IMR-90 (cell line): Measurements from ENCODE around the gene AP4B1. TPM values are rescaled to one million over a fixed set of nuclear protein-coding genes. Genes with fewer than 3 reads are reported as not detected.

Experiments
- ATAC-seq: fragments of 200-7000 bp; cut with Tn5 transposase; 2 replicates; pipeline ENCODE4 v1.9.1; 2020; ENCODE audit warnings: low read depth, mild to moderate bottlenecking, moderate library complexity
- BruUV-seq: library from RNA; stranded (reverse); fragments of 400-500 nt; replicated peaks from 2 replicates; lab custom pipeline; 2021; lab: Mats Ljungman, UMichigan
- CTCF ChIA-PET: fragments of 300-600 bp; formaldehyde crosslinking; extraction: SDS; loops from one replicate; lab custom pipeline; 2021; ENCODE audit warnings: antibody characterized with exemption; lab: Yijun Ruan, JAX
- POLR2A ChIA-PET: fragments of 300-600 bp; sonication (Branson Sonifier 250); formaldehyde crosslinking; loops from one replicate; lab custom pipeline; 2022; ENCODE audit warnings: antibody characterized with exemption; ENCODE audit not compliant: unreplicated experiment; lab: Charles Lee
- DNase-seq: peaks from one replicate; pipeline ENCODE4 v3.0.0; 2013
- H2AFZ ChIP-seq: replicated peaks from 2 replicates; pipeline ENCODE3; 2013; ENCODE audit warnings: low read length, mild to moderate bottlenecking; ENCODE audit not compliant: poor library complexity
- H2AK5ac ChIP-seq: 2 replicates; pipeline ENCODE4 v1.6.1; 2013; ENCODE audit warnings: low read depth, low read length, inconsistent platforms
- H2AK9ac ChIP-seq: replicated peaks from 2 replicates; pipeline ENCODE3; 2013; ENCODE audit warnings: mild to moderate bottlenecking, low read depth, low read length, moderate library complexity; ENCODE audit not compliant: poor library complexity
- H2BK120ac ChIP-seq: 2 replicates; pipeline ENCODE4 v1.6.1; 2013; ENCODE audit warnings: low read depth, low read length, inconsistent platforms
- H2BK15ac ChIP-seq: 3 replicates; pipeline ENCODE4 v1.6.1; 2013; ENCODE audit warnings: low read depth, low read length, inconsistent platforms
- H2BK20ac ChIP-seq: 2 replicates; pipeline ENCODE4 v1.6.1; 2013; ENCODE audit warnings: low read depth, mild to moderate bottlenecking, inconsistent platforms, low read length, moderate library complexity
- H2BK5ac ChIP-seq: 2 replicates; pipeline ENCODE4 v1.6.1; 2013; ENCODE audit warnings: mild to moderate bottlenecking, low read depth, low read length, inconsistent platforms; ENCODE audit not compliant: poor library complexity, severe bottlenecking
- H3K14ac ChIP-seq: replicated peaks from 2 replicates; pipeline ENCODE4 v1.6.1; 2013; ENCODE audit warnings: low read depth, low read length, inconsistent platforms
- H3K18ac ChIP-seq: 2 replicates; pipeline ENCODE4 v1.6.1; 2013; ENCODE audit warnings: low read depth, low read length, control low read depth
- H3K23ac ChIP-seq: 2 replicates; pipeline ENCODE4 v1.6.1; 2013; ENCODE audit warnings: low read depth, low read length, inconsistent platforms
- H3K27ac ChIP-seq: 2 replicates; pipeline ENCODE4 v1.5.1; 2013; ENCODE audit warnings: mild to moderate bottlenecking, control low read depth, low read length; ENCODE audit not compliant: insufficient read depth
- H3K27me3 ChIP-seq: 2 replicates; pipeline ENCODE4 v1.6.1; 2013; ENCODE audit warnings: low read length; ENCODE audit not compliant: control insufficient read depth, insufficient read depth
- H3K36me3 ChIP-seq: 2 replicates; pipeline ENCODE4 v1.6.1; 2013; ENCODE audit warnings: low read length, mixed read lengths; ENCODE audit not compliant: control insufficient read depth, insufficient read depth
- H3K4ac ChIP-seq: 2 replicates; pipeline ENCODE4 v1.6.1; 2013; ENCODE audit warnings: low read depth, low read length, inconsistent platforms
- H3K4me1 ChIP-seq: 2 replicates; pipeline ENCODE4 v1.6.1; 2013; ENCODE audit warnings: low read length, mixed read lengths; ENCODE audit not compliant: control insufficient read depth, insufficient read depth
- H3K4me2 ChIP-seq: 2 replicates; pipeline ENCODE4 v1.6.1; 2013; ENCODE audit warnings: low read depth, mild to moderate bottlenecking, control low read depth, low read length, moderate library complexity
- H3K4me3 ChIP-seq: 2 replicates; pipeline ENCODE4 v1.5.1; 2013; ENCODE audit warnings: low read depth, mild to moderate bottlenecking, control low read depth, low read length, moderate library complexity; ENCODE audit not compliant: insufficient read depth
- H3K56ac ChIP-seq: 2 replicates; pipeline ENCODE4 v1.6.1; 2013; ENCODE audit warnings: low read length, inconsistent platforms; ENCODE audit not compliant: insufficient read depth; ENCODE audit errors: extremely low read depth
- H3K79me1 ChIP-seq, 2 experiments: 2 replicates each; pipeline ENCODE4 v1.6.1; 2013; ENCODE audit warnings: low read length in 2 of 2, inconsistent platforms in 1 of 2, low read depth in 1 of 2
- H3K9ac ChIP-seq: 2 replicates; pipeline ENCODE4 v1.6.1; 2013; ENCODE audit warnings: low read depth, low read length, control low read depth
- H3K9me1 ChIP-seq: 2 replicates; pipeline ENCODE4 v1.6.1; 2013; ENCODE audit warnings: low read length, inconsistent platforms; ENCODE audit not compliant: insufficient read depth
- H3K9me3 ChIP-seq: 2 replicates; pipeline ENCODE4 v1.6.1; 2013; ENCODE audit warnings: low read length; ENCODE audit not compliant: control insufficient read depth, insufficient read depth
- H4K20me1 ChIP-seq: 2 replicates; pipeline ENCODE4 v1.6.1; 2013; ENCODE audit warnings: low read length, inconsistent platforms; ENCODE audit not compliant: insufficient read depth
- H4K5ac ChIP-seq: 2 replicates; pipeline ENCODE4 v1.6.1; 2013; ENCODE audit warnings: mild to moderate bottlenecking, low read depth, low read length, control low read depth
- H4K8ac ChIP-seq, 2 experiments: 2 replicates each; pipeline ENCODE4 v1.6.1; 2013; ENCODE audit warnings: low read depth in 2 of 2, low read length in 2 of 2, control low read depth in 1 of 2, inconsistent platforms in 1 of 2
- H4K91ac ChIP-seq: 2 replicates; pipeline ENCODE4 v1.6.1; 2013; ENCODE audit warnings: low read depth, low read length, inconsistent platforms; ENCODE audit not compliant: insufficient read depth
- BHLHE40 ChIP-seq: fragments of 150-350 bp; IDR thresholded peaks from 2 replicates; pipeline ENCODE4 v1.6.1; 2016; ENCODE audit warnings: mild to moderate bottlenecking, low read depth, low read length
- CEBPB ChIP-seq: IDR thresholded peaks from 2 replicates; pipeline ENCODE4 v1.6.1; 2012; ENCODE audit warnings: low read depth, low read length, improper control_type of control experiment
- CHD1 ChIP-seq: IDR thresholded peaks from 2 replicates; pipeline ENCODE4 v1.6.1; 2012; ENCODE audit warnings: low read depth, low read length, improper control_type of control experiment
- FOS ChIP-seq: fragments of 150-350 bp; IDR thresholded peaks from 2 replicates; pipeline ENCODE4 v1.6.1; 2016; ENCODE audit warnings: low read depth, low read length
- MAFK ChIP-seq: IDR thresholded peaks from 2 replicates; pipeline ENCODE4 v1.6.1; 2012; ENCODE audit warnings: low read depth, low read length, improper control_type of control experiment
- NFE2L2 ChIP-seq: fragments of 150-350 bp; IDR thresholded peaks from 2 replicates; pipeline ENCODE4 v1.6.1; 2016; ENCODE audit warnings: low read depth, mild to moderate bottlenecking, low read length
- POLR2A ChIP-seq: IDR thresholded peaks from 2 replicates; pipeline ENCODE4 v1.6.1; 2012; ENCODE audit warnings: mild to moderate bottlenecking, low read depth, low read length
- RAD21 ChIP-seq: IDR thresholded peaks from 2 replicates; pipeline ENCODE4 v1.6.1; 2012; ENCODE audit warnings: low read length, improper control_type of control experiment
- RCOR1 ChIP-seq: IDR thresholded peaks from 2 replicates; pipeline ENCODE4 v1.6.1; 2012; ENCODE audit warnings: mild to moderate bottlenecking, low read length, improper control_type of control experiment; ENCODE audit not compliant: insufficient replicate concordance
- RFX5 ChIP-seq: IDR thresholded peaks from 2 replicates; pipeline ENCODE4 v1.8.0; 2012; ENCODE audit warnings: low read depth, mild to moderate bottlenecking, low read length, moderate library complexity
- WGBS, 2 experiments: methylation state at CpG; one replicate each; pipeline versions ENCODE4 v1.1.5 to v1.1.7; 2013; ENCODE audit warnings: missing lambda C conversion rate in 2 of 2; ENCODE audit not compliant: insufficient read length in 1 of 2; ENCODE audit errors: extremely low coverage in 2 of 2; 5-methylcytosine and 5-hydroxymethylcytosine counted together
- dilution Hi-C: fragments of 300-500 bp; cut with HindIII; formaldehyde crosslinking; loops from one replicate; pipeline ENCODE4 v1.14.3; 2018; ENCODE audit warnings: low sequenced_read_pairs; ENCODE audit not compliant: unreplicated experiment
- in situ Hi-C: fragments of 300-500 bp; cut with MboI; formaldehyde crosslinking; loops from 3 replicates; pipeline ENCODE4 v1.14.3; 2019; ENCODE audit warnings: low sequenced_read_pairs, inconsistent platforms, mixed read lengths
- intact Hi-C: fragments of 100-400 bp; cut with micrococcal nuclease; formaldehyde crosslinking; loops from 2 replicates; pipeline ENCODE4 v1.10.0; 2022
- polyA plus RNA-seq, 3 experiments: library from polyadenylated mRNA; depleted of rRNA; stranded (reverse); fragments of >200 nt; gene quantifications; 2 replicates each; pipeline ENCODE4 v1.2.3, GENCODE V29; 2012; ENCODE audit warnings: low replicate concordance in 1 of 3
- total RNA-seq: library from RNA; depleted of rRNA; stranded (reverse); fragments of >200 nt; gene quantifications from 2 replicates; pipeline ENCODE4 v1.2.3, GENCODE V29; 2012
- TF ChIP-seq, protein P1 (sequence below): fragments of 150-350 bp; IDR thresholded peaks from 2 replicates; pipeline ENCODE4 v1.6.1; 2016; ENCODE audit warnings: low read depth, mild to moderate bottlenecking, low read length, moderate library complexity, borderline replicate concordance
- TF ChIP-seq, protein P2 (sequence below): fragments of 150-350 bp; IDR thresholded peaks from 2 replicates; pipeline ENCODE4 v1.6.1; 2017; ENCODE audit warnings: mild to moderate bottlenecking, antibody characterized with exemption, low read length, low read depth

AP4B1 gene
- total and polyA plus RNA-seq, 2 of the 4 experiments (the other 2 are of a cell fraction), result 15.6 to 18.1 TPM

DNA sequence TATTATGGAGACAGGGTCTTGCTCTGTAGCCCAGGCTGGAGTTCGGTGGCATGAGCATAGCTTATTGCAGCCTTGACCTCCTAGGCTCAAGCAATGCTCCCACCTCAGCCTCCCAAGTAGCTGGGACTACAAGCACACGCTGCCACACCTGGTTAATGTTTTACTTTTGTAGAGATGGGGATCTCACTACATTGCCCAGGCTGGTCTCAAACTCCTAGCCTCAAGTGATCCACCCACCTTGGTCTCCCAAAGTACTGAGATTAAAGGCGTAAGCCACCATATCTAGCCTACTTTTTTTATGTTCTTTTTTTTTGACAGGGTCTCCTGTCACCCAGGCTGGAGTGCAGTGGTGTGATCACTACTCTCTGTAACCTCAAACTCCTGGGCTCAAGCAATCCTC lies 11.3 kb downstream of the AP4B1 start:
- Histone ChIP-seq H3K4me3 (no peak overlapping the region), H2BK5ac (no peak overlapping the region), H2BK15ac (no peak overlapping the region), H2AFZ (no peak overlapping the region), H3K4me2 (no peak overlapping the region), H4K5ac (no peak overlapping the region), H3K9ac (no peak overlapping the region), H3K56ac (no peak overlapping the region), H3K27me3 (no peaks in the 10 kb centered on the region), H4K20me1 (no peaks in the 10 kb centered on the region), H2BK20ac (no peak overlapping the region), H2BK120ac (no peak overlapping the region), H3K4ac (no peak overlapping the region), H2AK9ac (no peak overlapping the region), H3K36me3 (peaks cover 11% of the 10 kb centered on the region), H2AK5ac (no peak overlapping the region), H3K9me1 (no peaks in the 10 kb centered on the region), H3K9me3 (no peaks in the 10 kb centered on the region), H3K23ac (no peak overlapping the region), H3K4me1 (no peaks in the 10 kb centered on the region), H3K14ac (no peak overlapping the region), H4K91ac (no peak overlapping the region), H3K27ac (no peak overlapping the region), H3K18ac (no peak overlapping the region), H4K8ac (no peak overlapping the region), H3K79me1 (no peaks in the 10 kb centered on the region; a peak in 1 of 4 replicates)
- ATAC-seq (no peak), DNase-seq (no peak)
- WGBS, 2 experiments, result no CpG with 5 or more reads among the region's 3 CpGs
- TF ChIP-seq CEBPB (no peak), RCOR1 (no peak), NFE2L2 (no peak), RAD21 (no peak), MAFK (no peak), POLR2A (no peak), FOS (no peak), CHD1 (no peak), RFX5 (no peak), BHLHE40 (no peak)
- TF ChIP-seq, protein P1, sequence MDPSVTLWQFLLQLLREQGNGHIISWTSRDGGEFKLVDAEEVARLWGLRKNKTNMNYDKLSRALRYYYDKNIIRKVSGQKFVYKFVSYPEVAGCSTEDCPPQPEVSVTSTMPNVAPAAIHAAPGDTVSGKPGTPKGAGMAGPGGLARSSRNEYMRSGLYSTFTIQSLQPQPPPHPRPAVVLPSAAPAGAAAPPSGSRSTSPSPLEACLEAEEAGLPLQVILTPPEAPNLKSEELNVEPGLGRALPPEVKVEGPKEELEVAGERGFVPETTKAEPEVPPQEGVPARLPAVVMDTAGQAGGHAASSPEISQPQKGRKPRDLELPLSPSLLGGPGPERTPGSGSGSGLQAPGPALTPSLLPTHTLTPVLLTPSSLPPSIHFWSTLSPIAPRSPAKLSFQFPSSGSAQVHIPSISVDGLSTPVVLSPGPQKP, result no peak
- TF ChIP-seq, protein P2, sequence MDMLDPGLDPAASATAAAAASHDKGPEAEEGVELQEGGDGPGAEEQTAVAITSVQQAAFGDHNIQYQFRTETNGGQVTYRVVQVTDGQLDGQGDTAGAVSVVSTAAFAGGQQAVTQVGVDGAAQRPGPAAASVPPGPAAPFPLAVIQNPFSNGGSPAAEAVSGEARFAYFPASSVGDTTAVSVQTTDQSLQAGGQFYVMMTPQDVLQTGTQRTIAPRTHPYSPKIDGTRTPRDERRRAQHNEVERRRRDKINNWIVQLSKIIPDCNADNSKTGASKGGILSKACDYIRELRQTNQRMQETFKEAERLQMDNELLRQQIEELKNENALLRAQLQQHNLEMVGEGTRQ, result no peak
- in situ Hi-C loops, result no loop called here
- POLR2A ChIA-PET, result no interaction called here
- CTCF ChIA-PET, result no interaction called here
- intact Hi-C loops, result no loop called here
- dilution Hi-C loops, result no loop called here
- BruUV-seq, result no TSS peak
